Left lung (tissue), 10 donors: Measurements from ENCODE around the gene NUDT9. TPM values are rescaled to one million over a fixed set of nuclear protein-coding genes. Genes with fewer than 3 reads are reported as not detected.
"Not testable (repeated sequence)": the region's sequence is repeated elsewhere in the genome, so short reads cannot be mapped to it uniquely, and the experiment has no call there.

Experiments used
- ATAC-seq: fragments of 200-7000 bp; cut with Tn5 transposase; one replicate; pipeline ENCODE4 v1.9.1; 2020; ENCODE audit warnings: moderate library complexity
- DNase-seq, 4 donors: peaks; one replicate each; pipeline ENCODE4 v3.0.0-alpha.2; 2013 to 2020
- H3K27ac ChIP-seq, 2 donors: fragments of 200-600 bp; sonication (generic) in 1 of 2; one replicate each; pipeline versions ENCODE4 v1.5.0 to v1.8.0; 2020 to 2021
- H3K27me3 ChIP-seq, 2 donors: fragments of 200-600 bp; sonication (generic) in 1 of 2; one replicate each; pipeline versions ENCODE4 v1.5.0 to v1.8.0; 2020 to 2021
- H3K36me3 ChIP-seq, 2 donors: fragments of 200-600 bp; sonication (generic) in 1 of 2; one replicate each; pipeline versions ENCODE4 v1.5.0 to v1.8.0; 2020 to 2021
- H3K4me1 ChIP-seq, 2 donors: fragments of 200-600 bp; one replicate each; pipeline ENCODE4 v1.8.0; 2021
- H3K4me3 ChIP-seq, 2 donors: fragments of 200-600 bp; sonication (generic) in 1 of 2; one replicate each; pipeline versions ENCODE4 v1.5.0 to v1.8.0; 2020 to 2021; ENCODE audit warnings: mild to moderate bottlenecking in 1 of 2
- H3K9me3 ChIP-seq, 2 donors: fragments of 200-600 bp; sonication (generic) in 1 of 2; one replicate each; pipeline versions ENCODE4 v1.5.0 to v1.8.0; 2020 to 2021
- CTCF ChIP-seq, 2 donors: fragments of 200-600 bp; sonication (generic) in 1 of 2; IDR thresholded peaks; one replicate each; pipeline versions ENCODE4 v1.5.0 to v1.8.0; 2021; ENCODE audit warnings: antibody characterized with exemption in 2 of 2
- intact Hi-C, 2 donors: fragments of 100-400 bp; cut with DNase I; formaldehyde crosslinking; loops; one replicate each; pipeline versions ENCODE4 v1.11.2 to v1.14.2; 2022
- polyA plus RNA-seq, 6 donors: library from polyadenylated mRNA; unstranded; fragments of 120-200 nt; gene quantifications; one replicate each; pipeline ENCODE4 v1.2.1, GENCODE V29; 2013; ENCODE audit not compliant: insufficient read length in 6 of 6
- total RNA-seq, 2 donors: library from RNA; stranded (reverse); fragmentation: NEBNext Ultra II Directional; extraction: Animal tissue kit (Norgen Biotek cat#: 25700); gene quantifications; one replicate each; pipeline ENCODE4 v1.2.1, GENCODE V29; 2021
- donor health status: DM: no; HTN: yes; CAD: no.
- donor health status: DM: no; HTN: no; CAD: no.

Gene NUDT9
- total and polyA plus RNA-seq, 8 donors: 42.5 to 53.8 (median 49.2) TPM

GRCh38 chr4:87382116-87382515 is 40.3 kb upstream of the NUDT9 start:
- Histone ChIP-seq H3K27me3 (no peaks in the 10 kb centered on the region), H3K27ac (no peak overlapping the region), H3K9me3 (no peaks in the 10 kb centered on the region), H3K4me3 (no peak overlapping the region), H3K36me3 (peaks cover 0 to 24% of the 10 kb centered on the region in 2 donors), H3K4me1 (peaks cover 0 to 18% of the 10 kb centered on the region in 2 donors)
- no peak for ATAC-seq
- DNase-seq: no peak
- intact Hi-C loops: no loop called here
- TF ChIP-seq CTCF (IDR thresholded peaks at IDR 0.05): no peak

DNA sequence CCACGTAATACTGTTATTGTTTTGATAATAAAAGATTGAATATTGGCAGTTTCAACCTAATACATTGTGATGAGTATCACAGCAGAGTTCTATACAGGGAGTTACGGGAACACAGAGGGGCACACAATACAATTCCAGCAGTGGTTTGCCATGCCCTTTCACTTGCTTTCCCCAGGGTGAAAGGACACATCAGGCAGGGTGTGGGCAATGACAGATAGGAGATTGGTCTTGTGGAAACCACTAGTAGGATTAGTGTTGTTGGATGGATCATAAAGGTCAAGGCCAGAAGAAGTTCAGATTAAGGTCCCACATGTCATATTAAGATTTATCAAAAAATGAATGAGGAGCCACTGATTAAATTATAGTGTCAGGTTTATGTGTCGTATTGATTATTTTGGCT is 39.4 kb upstream of the NUDT9 start:
- no peak overlapping the region for H3K27ac ChIP-seq
- H3K27me3 ChIP-seq: no peaks in the 10 kb centered on the region
- peaks cover 0 to 24% of the 10 kb centered on the region in 2 donors for H3K36me3 ChIP-seq
- no peak for TF ChIP-seq CTCF (IDR thresholded peaks at IDR 0.05)
- no peaks in the 10 kb centered on the region for H3K9me3 ChIP-seq
- ATAC-seq (no peak), DNase-seq (no peak)
- intact Hi-C loops: no loop called here
- H3K4me1 ChIP-seq: peaks cover 0 to 26% of the 10 kb centered on the region in 2 donors
- no peak overlapping the region for H3K4me3 ChIP-seq

- DNase-seq, H3K9me3 ChIP-seq, H3K27ac ChIP-seq, H3K27me3 ChIP-seq, ATAC-seq, H3K4me3 ChIP-seq, intact Hi-C loops: not testable (repeated sequence)
- Histone ChIP-seq H3K4me1 (peaks cover 0 to 43% of the 10 kb centered on the region in 2 donors), H3K36me3 (peaks cover 0 to 24% of the 10 kb centered on the region in 2 donors)
These were observed 37.8 kb upstream of the NUDT9 start for GRCh38 chr4:87384466-87385132.

GRCh38 chr4:87387237-87387636 is 35.1 kb upstream of the NUDT9 start:
- Histone ChIP-seq H3K9me3 (no peaks in the 10 kb centered on the region), H3K27ac (peak overlapping the region in 1 of 2 donors; percentile 24), H3K4me3 (no peak overlapping the region), H3K4me1 (peaks cover 5 to 54% of the 10 kb centered on the region in 2 donors), H3K36me3 (no peaks in the 10 kb centered on the region), H3K27me3 (no peaks in the 10 kb centered on the region)
- intact Hi-C loops: no loop called here
- no peak for TF ChIP-seq CTCF (IDR thresholded peaks at IDR 0.05)
- ATAC-seq (peak; percentile 29), DNase-seq (no peak)

DNA sequence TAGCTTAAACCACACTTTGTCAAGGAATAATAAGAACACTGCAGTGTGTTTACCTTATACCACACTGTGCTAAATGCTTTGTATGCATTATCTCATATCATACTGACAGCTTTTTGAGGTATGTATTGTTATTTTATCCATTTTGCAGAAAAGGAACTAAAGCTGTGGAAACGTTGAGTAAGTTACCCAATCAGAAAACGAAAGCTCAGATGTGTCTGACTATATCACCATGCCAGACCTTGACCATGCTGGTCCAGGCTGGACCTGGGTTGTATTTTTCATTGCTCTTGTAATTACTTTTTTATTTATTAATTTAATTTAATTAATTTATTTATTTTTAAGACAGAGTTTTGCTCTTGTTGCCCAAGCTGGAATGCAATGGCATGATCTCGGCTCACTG is 33.5 kb upstream of the NUDT9 start:
- intact Hi-C loops: no loop called here
- H3K4me1 ChIP-seq: peaks cover 5 to 52% of the 10 kb centered on the region in 2 donors
- H3K36me3 ChIP-seq: no peaks in the 10 kb centered on the region
- peak overlapping the region; percentile 52 to 68 for H3K4me3 ChIP-seq
- no peak for ATAC-seq
- no peak for TF ChIP-seq CTCF (IDR thresholded peaks at IDR 0.05)
- peak overlapping the region in 1 of 2 donors; percentile 87 for H3K27ac ChIP-seq
- no peak for DNase-seq
- H3K27me3 ChIP-seq: no peaks in the 10 kb centered on the region
- H3K9me3 ChIP-seq: no peaks in the 10 kb centered on the region

DNA sequence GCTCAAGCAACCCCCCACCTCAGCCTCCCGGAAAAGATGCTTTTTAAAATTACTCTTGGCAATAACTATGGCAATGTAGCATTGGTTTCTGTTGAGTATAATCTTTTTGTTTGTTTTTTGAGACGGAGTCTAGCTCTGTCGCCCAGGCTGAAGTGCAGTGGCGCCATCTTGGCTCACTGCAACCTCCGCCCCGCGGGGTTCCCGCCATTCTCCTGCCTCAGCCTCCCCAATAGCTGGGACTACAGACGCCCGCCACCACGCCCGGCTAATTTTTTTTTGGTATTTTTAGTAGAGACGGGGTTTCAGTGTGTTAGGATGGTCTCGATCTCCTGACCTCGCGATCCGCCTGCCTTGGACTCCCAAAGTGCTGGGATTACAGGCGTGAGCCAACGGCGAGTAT is 32.3 kb upstream of the NUDT9 start:
- intact Hi-C loops, ATAC-seq, H3K9me3 ChIP-seq, H3K27me3 ChIP-seq, H3K36me3 ChIP-seq: not testable (repeated sequence)
- Histone ChIP-seq H3K4me3 (peak overlapping the region; percentile 52 to 68), H3K27ac (peak overlapping the region; percentile 87 to 91), H3K4me1 (peaks cover 5 to 50% of the 10 kb centered on the region in 2 donors)
- peak in 1 of 4 donors; percentile 79 for DNase-seq
